Tibial nerve (tissue), 4 donors: Measurements from ENCODE around the gene IGSF9.

ENCODE experiments used
- EP300 ChIP-seq, 2 donors: sonication (generic); formaldehyde crosslinking; IDR thresholded peaks; one replicate each; pipeline ENCODE4 v1.6.1; 2017; ENCODE audit warnings: antibody characterized with exemption in 2 of 2, mild to moderate bottlenecking in 1 of 2
- POLR2A ChIP-seq, 2 donors: fragments of 450-650 bp; IDR thresholded peaks; one replicate each; pipeline ENCODE4 v1.6.1; 2017; ENCODE audit warnings: antibody characterized with exemption in 2 of 2, mild to moderate bottlenecking in 2 of 2, moderate library complexity in 2 of 2
- TF ChIP-seq, protein P1 (sequence below), 5 experiments: fragments of 200-600 bp in 3 of 5; fragments of 450-650 bp in 2 of 5; sonication (generic) in 3 of 5; IDR thresholded peaks; one replicate each; pipeline ENCODE4 v1.5.1; 2016 to 2019; ENCODE audit warnings: antibody characterized with exemption in 5 of 5, mild to moderate bottlenecking in 3 of 5, moderate library complexity in 2 of 5

DNA sequence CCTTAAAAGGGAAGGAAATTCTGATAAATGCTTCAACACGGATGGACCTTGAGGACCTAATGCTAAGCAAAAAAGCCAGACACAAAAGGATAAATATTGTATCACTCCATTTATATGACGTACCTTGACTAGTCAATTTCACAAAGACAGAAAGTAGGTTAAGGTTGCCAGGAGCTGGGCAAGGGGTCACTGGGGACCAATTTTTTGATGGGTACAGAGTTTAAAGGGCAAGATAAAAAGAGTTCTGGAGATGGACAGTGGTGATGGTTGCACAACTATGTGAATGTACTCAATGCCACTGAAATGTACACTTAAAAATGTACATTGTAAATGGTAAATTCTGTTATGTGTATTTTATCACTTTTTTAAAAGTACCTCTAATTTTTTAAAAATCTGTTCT, 40.7 kb upstream of the IGSF9 start:
- TF ChIP-seq, protein P1, sequence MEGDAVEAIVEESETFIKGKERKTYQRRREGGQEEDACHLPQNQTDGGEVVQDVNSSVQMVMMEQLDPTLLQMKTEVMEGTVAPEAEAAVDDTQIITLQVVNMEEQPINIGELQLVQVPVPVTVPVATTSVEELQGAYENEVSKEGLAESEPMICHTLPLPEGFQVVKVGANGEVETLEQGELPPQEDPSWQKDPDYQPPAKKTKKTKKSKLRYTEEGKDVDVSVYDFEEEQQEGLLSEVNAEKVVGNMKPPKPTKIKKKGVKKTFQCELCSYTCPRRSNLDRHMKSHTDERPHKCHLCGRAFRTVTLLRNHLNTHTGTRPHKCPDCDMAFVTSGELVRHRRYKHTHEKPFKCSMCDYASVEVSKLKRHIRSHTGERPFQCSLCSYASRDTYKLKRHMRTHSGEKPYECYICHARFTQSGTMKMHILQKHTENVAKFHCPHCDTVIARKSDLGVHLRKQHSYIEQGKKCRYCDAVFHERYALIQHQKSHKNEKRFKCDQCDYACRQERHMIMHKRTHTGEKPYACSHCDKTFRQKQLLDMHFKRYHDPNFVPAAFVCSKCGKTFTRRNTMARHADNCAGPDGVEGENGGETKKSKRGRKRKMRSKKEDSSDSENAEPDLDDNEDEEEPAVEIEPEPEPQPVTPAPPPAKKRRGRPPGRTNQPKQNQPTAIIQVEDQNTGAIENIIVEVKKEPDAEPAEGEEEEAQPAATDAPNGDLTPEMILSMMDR (IDR thresholded peaks at IDR 0.05): no peak
- TF ChIP-seq POLR2A (IDR thresholded peaks at IDR 0.05) (no peak), EP300 (IDR thresholded peaks at IDR 0.05) (no peak)
